GM18861 (cell line): Measurements from ENCODE around the gene SEC24C.
"Not testable (repeated sequence)": the region's sequence is repeated elsewhere in the genome, so short reads cannot be mapped to it uniquely, and the experiment has no call there.

Source experiments
- ATAC-seq: cut with Tn5 transposase; IDR thresholded peaks from one replicate; pipeline ENCODE4 v1.9.1; 2021; ENCODE audit not compliant: unreplicated experiment

The SEC24C gene

GRCh38 chr10:73771722-73772280, 27.6 kb downstream of the SEC24C start:
- ATAC-seq, result peak; percentile 34

DNA sequence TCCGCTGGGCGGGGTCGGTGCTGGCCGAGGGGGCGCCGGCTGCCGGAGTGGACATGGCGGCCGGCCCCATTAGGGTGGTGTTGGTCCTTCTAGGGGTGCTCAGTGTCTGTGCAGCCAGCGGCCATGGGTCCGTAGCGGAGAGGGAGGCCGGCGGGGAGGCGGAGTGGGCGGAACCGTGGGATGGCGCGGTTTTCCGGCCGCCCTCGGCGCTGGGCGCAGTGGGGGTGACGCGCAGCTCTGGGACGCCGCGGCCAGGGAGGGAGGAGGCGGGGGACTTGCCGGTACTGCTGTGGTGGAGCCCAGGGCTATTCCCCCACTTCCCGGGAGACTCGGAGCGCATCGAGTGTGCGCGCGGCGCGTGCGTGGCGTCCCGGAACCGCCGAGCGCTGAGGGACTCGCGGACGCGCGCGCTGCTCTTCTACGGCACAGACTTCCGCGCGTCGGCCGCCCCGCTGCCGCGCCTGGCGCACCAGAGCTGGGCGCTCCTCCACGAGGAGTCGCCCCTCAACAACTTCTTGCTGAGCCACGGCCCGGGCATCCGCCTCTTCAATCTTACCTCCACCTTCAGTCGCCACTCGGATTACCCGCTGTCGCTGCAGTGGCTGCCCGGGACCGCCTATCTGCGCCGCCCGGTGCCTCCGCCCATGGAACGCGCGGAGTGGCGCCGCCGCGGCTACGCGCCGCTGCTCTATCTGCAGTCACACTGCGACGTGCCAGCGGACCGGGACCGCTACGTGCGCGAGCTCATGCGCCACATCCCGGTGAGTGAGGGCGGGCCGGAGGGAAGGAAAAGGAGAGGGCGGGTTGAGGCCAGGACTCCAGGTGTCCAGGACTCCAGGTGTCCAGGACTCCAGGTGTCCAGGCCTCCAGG, 28.3 kb downstream of the SEC24C start:
- ATAC-seq, result peak; percentile 49

DNA sequence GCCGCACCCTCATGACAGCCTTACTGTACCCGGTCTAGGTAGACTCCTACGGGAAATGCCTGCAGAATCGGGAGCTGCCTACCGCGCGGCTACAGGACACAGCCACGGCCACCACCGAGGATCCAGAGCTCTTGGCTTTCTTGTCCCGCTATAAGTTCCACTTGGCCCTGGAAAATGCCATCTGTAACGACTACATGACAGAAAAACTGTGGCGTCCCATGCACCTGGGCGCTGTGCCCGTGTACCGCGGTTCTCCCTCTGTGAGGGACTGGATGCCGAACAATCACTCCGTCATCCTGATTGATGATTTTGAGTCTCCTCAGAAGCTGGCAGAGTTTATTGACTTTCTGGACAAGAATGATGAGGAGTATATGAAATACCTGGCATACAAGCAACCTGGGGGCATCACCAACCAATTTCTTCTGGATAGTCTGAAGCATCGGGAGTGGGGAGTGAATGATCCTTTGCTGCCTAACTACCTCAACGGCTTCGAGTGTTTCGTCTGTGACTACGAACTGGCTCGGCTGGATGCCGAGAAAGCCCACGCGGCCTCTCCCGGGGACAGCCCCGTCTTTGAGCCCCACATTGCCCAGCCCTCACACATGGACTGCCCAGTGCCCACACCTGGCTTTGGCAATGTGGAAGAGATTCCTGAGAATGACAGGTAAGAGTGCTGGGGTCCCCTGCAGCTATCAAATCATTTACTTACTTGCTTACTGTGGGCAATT, 29.1 kb downstream of the SEC24C start:
- no peak for ATAC-seq

GRCh38 chr10:73774637-73775036, 30.5 kb downstream of the SEC24C start:
- no peak for ATAC-seq

- no peak for ATAC-seq
These were observed 34.8 kb downstream of the SEC24C start for GRCh38 chr10:73779018-73779417.

GRCh38 chr10:73779539-73780197, 35.5 kb downstream of the SEC24C start:
- no peak for ATAC-seq

GRCh38 chr10:73780301-73780700, 36.1 kb downstream of the SEC24C start:
- no peak for ATAC-seq

DNA sequence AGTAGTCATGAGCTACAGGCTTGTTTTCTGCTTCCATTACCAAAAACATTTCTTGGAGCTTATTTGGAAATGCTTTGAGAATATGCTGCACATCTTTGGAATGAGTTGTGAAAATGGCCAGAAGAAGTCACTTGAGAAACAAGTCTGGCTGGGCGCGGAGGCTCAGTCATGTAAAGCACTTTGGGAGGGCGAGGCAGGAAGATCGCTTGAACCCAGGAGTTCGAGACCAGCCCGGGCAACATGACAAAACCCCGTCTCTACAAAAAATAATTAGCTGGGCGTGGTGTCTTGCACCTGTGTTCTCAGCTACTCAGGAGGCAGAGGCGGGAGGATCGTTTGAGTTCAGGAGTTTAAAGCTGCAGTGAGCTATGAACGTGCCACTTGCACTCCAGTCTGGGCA, 36.8 kb downstream of the SEC24C start:
- ATAC-seq, result no peak

GRCh38 chr10:73781548-73781878, 37.3 kb downstream of the SEC24C start:
- no peak for ATAC-seq

DNA sequence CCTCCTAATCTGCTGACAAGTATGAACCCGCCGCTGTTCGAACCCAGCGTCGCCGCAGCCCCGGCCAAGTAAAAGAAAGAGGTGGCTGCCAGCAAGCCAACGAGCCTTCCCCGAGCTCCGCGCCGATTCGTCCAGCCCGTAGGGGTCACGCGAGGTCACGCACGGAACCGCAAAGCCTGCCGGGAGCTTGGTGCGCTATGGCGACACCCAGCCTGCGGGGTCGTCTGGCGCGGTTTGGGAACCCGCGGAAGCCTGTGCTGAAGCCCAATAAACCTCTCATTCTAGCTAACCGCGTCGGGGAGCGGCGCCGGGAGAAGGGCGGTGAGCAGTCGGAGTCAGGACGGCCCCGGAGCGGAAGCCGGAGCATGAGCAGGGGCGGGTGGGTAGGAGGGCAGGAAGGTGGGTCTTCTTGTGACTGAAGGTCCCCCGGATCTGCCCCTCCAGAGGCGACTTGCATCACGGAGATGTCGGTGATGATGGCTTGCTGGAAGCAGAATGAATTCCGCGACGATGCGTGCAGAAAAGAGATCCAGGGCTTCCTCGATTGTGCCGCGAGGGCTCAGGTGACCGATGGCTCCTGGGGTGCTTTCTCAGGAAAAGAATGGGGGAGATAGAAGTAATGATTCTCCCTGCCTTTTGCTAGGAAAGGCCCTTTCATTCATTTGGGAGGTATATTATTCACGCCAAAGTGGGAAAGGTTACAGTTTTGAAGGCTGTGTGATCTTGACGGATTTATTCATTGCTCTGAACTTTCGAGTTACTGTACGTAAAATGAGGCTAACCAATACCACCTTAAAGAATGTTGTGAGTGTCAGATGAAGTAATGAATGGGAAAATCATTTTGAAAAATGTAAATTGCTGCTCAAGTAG, 37.9 kb downstream of the SEC24C start, which contains the start of gene CHCHD1:
Gene CHCHD1, plus strand, starts transcription at position 170 of the 870 bp plus-strand sequence. Its CDS starts 28 bp downstream, at position 198.
- peak; percentile 38 for ATAC-seq

GRCh38 chr10:73782749-73783085, 38.5 kb downstream of the SEC24C start:
- no peak for ATAC-seq

- ATAC-seq, result peak; percentile 66
These were observed 41.1 kb downstream of the SEC24C start, which contains the start of gene ZSWIM8 for GRCh38 chr10:73785211-73785720. Gene ZSWIM8, plus strand, starts transcription at chr10:73785606. Its CDS starts 273 bp downstream, at chr10:73785879.

DNA sequence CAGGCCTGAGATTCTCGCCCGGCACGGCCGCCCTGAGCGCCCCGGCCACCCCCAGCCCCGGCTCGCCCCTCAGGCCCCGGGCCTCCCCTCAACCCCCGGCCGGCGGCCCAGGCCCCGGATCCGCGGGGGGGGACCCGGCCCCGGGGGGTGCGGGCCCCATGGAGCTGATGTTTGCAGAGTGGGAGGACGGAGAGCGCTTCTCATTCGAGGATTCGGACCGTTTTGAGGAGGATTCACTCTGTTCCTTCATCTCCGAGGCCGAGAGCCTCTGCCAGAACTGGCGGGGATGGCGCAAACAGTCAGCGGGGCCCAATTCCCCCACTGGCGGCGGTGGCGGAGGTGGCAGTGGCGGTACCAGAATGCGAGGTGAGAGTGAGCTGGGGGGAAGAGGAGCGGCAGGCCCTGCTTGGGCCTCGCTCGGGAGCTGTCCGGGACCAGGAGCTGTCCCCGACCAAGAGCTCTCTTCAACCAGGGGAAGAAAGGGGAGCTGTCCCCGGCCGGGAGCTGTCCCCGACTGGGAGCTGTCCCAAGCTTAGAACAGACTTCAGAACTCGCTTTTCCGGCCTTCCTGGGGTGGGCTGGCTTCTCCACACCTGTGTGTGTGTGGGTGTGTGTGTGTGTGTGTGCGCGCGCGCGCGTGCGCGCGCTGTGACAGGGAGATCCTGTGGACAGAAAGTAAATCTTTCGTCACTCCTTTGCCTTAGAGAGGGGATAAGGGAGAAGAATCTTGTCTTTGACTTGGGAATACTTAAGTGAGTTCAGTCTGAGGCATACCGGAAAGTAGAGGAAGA, 41.7 kb downstream of the SEC24C start:
- ATAC-seq, result peak; percentile 9

DNA sequence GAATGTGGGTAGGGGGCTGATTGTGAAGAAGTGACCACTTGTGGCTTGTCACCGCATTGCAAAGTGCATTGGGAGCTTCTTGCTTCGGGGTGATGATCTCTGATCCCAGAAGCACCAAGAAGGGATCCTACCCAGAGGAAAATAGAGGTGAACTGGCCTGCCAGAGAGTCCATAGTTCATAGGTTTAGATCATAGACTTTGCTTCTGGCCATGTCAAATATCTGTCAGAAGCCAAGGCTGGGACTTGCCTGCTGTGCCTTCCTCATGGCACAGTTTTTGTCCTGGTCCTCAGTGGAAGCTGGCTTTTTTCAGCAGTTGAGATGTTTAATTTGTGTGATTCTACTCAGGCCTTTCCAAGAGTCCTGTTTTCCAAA, 42.3 kb downstream of the SEC24C start:
- no peak for ATAC-seq

DNA sequence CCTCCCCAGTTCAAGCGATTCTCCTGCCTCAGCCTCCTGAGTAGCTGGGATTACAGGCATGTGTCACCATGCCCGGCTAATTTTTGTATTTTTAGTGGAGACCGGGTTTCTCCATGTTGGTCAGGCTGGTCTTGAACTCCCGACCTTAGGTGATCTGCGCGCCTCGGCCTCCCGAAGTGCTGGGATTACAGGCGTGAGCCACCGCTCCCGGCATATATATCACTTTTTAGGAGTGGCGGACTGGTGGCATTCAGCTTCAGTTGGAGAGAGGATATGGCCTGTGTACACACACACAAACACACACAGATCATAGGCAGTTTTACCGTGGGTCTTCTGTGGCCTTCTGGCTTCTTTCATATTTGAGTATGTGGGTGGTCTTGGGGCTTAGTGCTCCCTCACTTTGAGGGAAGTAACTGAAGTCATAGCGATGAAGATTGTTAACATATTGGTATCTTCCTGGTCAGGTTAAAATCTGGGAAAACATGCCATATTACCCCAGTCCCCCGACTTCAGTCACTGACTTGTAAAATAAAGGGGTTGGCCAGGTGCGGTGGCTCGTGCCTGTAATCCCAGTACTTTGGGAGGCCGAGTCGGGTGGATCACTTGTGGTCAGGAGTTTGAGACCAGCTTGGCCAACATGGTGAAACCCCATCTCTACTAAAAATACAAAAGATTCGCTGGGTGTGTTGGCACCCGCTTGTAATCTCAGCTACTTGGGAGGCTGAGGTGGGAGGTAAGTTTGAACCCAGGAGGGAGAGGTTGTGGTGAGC, 43.0 kb downstream of the SEC24C start:
- ATAC-seq, result not testable (repeated sequence)

- no peak for ATAC-seq
These were observed 44.9 kb downstream of the SEC24C start for GRCh38 chr10:73788864-73789658.

GRCh38 chr10:73789659-73790055, 45.5 kb downstream of the SEC24C start:
- no peak for ATAC-seq
